Ishikawa (cell line): ENCODE measurements around the gene AKAP6.

Experiments used
- CEBPB ChIP-seq: IDR thresholded peaks from 2 replicates; pipeline ENCODE4 v1.6.1; 2012
- CREB1 ChIP-seq: IDR thresholded peaks from 2 replicates; pipeline ENCODE4 v1.6.1; 2012; ENCODE audit warnings: low read depth
- EGR1 ChIP-seq: IDR thresholded peaks from 2 replicates; pipeline ENCODE4 v1.6.1; 2012
- EP300 ChIP-seq: IDR thresholded peaks from 2 replicates; pipeline ENCODE4 v1.6.1; 2012; ENCODE audit warnings: borderline replicate concordance
- FOXM1 ChIP-seq: IDR thresholded peaks from 2 replicates; pipeline ENCODE4 v1.6.1; 2012; ENCODE audit warnings: low read depth, borderline replicate concordance
- MAX ChIP-seq: IDR thresholded peaks from 2 replicates; pipeline ENCODE4 v1.6.1; 2012
- NFIC ChIP-seq: IDR thresholded peaks from 2 replicates; pipeline ENCODE4 v1.6.1; 2012
- RAD21 ChIP-seq: IDR thresholded peaks from 2 replicates; pipeline ENCODE4 v1.6.1; 2012; ENCODE audit warnings: low read depth
- REST ChIP-seq: IDR thresholded peaks from 2 replicates; pipeline ENCODE4 v1.6.1; 2012; ENCODE audit warnings: low read depth, mild to moderate bottlenecking
- TAF1 ChIP-seq: IDR thresholded peaks from 2 replicates; pipeline ENCODE4 v1.6.1; 2012; ENCODE audit warnings: low read depth, mild to moderate bottlenecking
- TCF12 ChIP-seq: IDR thresholded peaks from 2 replicates; pipeline ENCODE4 v1.6.1; 2012; ENCODE audit warnings: low read depth
- TEAD4 ChIP-seq: IDR thresholded peaks from 2 replicates; pipeline ENCODE4 v1.6.1; 2012
- USF1 ChIP-seq: IDR thresholded peaks from 2 replicates; pipeline ENCODE4 v1.6.1; 2012
- YY1 ChIP-seq: IDR thresholded peaks from 2 replicates; pipeline ENCODE4 v1.6.1; 2012; ENCODE audit warnings: low read depth
- ZBTB7A ChIP-seq: IDR thresholded peaks from 2 replicates; pipeline ENCODE4 v1.6.1; 2012; ENCODE audit warnings: low read depth

AKAP6 gene

GRCh38 chr14:32697704-32698103 is 368.6 kb downstream of the AKAP6 start:
- peak; percentile 96 for TF ChIP-seq EP300
- TF ChIP-seq NFIC = peak; percentile 77
- peak; percentile 93 for TF ChIP-seq TEAD4
- peak; percentile 94 for TF ChIP-seq FOXM1
- no peak for TF ChIP-seq TAF1
- peak; percentile 72 for TF ChIP-seq EGR1
- no peak for TF ChIP-seq YY1
- TF ChIP-seq TCF12 = peak; percentile 89

- peak; percentile 46 for TF ChIP-seq CEBPB
- no peak for TF ChIP-seq MAX
Observed at GRCh38 chr14:32698831-32699230, 369.7 kb downstream of the AKAP6 start.

- TF ChIP-seq USF1 (no peak), REST (no peak), CEBPB (no peak), MAX (no peak), CREB1 (no peak), TAF1 (no peak), FOXM1 (no peak), RAD21 (no peak), TCF12 (no peak)
Observed at GRCh38 chr14:32701475-32701874, 372.4 kb downstream of the AKAP6 start.

- no peak for TF ChIP-seq MAX
- no peak for TF ChIP-seq RAD21
Observed at GRCh38 chr14:32702088-32702487, 373.0 kb downstream of the AKAP6 start.

- TF ChIP-seq EGR1 (no peak), USF1 (peak; percentile 67)
Observed at GRCh38 chr14:32702562-32702961, 373.5 kb downstream of the AKAP6 start.

- TF ChIP-seq TAF1 (no peak), YY1 (no peak)
Observed at GRCh38 chr14:32703183-32703621, 374.1 kb downstream of the AKAP6 start.

GRCh38 chr14:32706721-32707519 is 377.8 kb downstream of the AKAP6 start:
- no peak for TF ChIP-seq FOXM1
- TF ChIP-seq YY1 = no peak
- TF ChIP-seq CREB1 = no peak
- no peak for TF ChIP-seq NFIC
- TF ChIP-seq TCF12 = no peak
- TF ChIP-seq EP300 = no peak
- no peak for TF ChIP-seq REST
- no peak for TF ChIP-seq TEAD4
- TF ChIP-seq MAX = no peak
- no peak for TF ChIP-seq EGR1
- no peak for TF ChIP-seq USF1
- no peak for TF ChIP-seq RAD21
- TF ChIP-seq TAF1 = no peak
- no peak for TF ChIP-seq ZBTB7A
- TF ChIP-seq CEBPB = no peak
